Germinal center (tissue), 1 donor: ENCODE results near the gene USP27X.

Source experiments
- DNase-seq: peaks from one replicate; pipeline ENCODE4 v3.0.0; 2012; ENCODE audit warnings: mixed read lengths, low spot score

Gene USP27X

GRCh38 chrX:49878834-49879655, at the start of gene USP27X:
USP27X (plus strand) TSS chrX:49879484; CDS start chrX:49880308, 824 bp downstream.
- DNase-seq, result peak; percentile 71

GRCh38 chrX:49838374-49838773, 40.9 kb upstream of the USP27X start:
- peak; percentile 2 for DNase-seq

GRCh38 chrX:49840679-49841078, 38.6 kb upstream of the USP27X start:
- peak; percentile 2 for DNase-seq

- DNase-seq, result no peak
These were observed 36.7 kb upstream of the USP27X start for GRCh38 chrX:49842621-49843020.

GRCh38 chrX:49844611-49845010, 34.7 kb upstream of the USP27X start:
- no peak for DNase-seq

GRCh38 chrX:49845701-49846403, 33.4 kb upstream of the USP27X start:
- DNase-seq, result no peak

- no peak for DNase-seq
These were observed 32.8 kb upstream of the USP27X start for GRCh38 chrX:49846522-49846921.

GRCh38 chrX:49848275-49848674, 31.0 kb upstream of the USP27X start:
- no peak for DNase-seq

GRCh38 chrX:49850028-49850427, 29.3 kb upstream of the USP27X start:
- DNase-seq, result no peak

- no peak for DNase-seq
These were observed 25.6 kb upstream of the USP27X start for GRCh38 chrX:49853661-49854060.

GRCh38 chrX:49856819-49857218, 22.5 kb upstream of the USP27X start:
- no peak for DNase-seq

- DNase-seq, result no peak
These were observed 20.9 kb upstream of the USP27X start for GRCh38 chrX:49858341-49858740.

- DNase-seq, result no peak
These were observed 19.8 kb upstream of the USP27X start for GRCh38 chrX:49859491-49859890.

- DNase-seq, result no peak
These were observed 18.3 kb upstream of the USP27X start for GRCh38 chrX:49860867-49861535.

GRCh38 chrX:49862093-49862492, 17.2 kb upstream of the USP27X start:
- no peak for DNase-seq

GRCh38 chrX:49868739-49869138, 10.5 kb upstream of the USP27X start:
- DNase-seq, result no peak

GRCh38 chrX:49876750-49877149, 2.5 kb upstream of the USP27X start:
- peak; percentile 40 for DNase-seq

- DNase-seq, result no peak
These were observed 1.7 kb upstream of the USP27X start for GRCh38 chrX:49877397-49878101.

- DNase-seq, result no peak
These were observed 1.0 kb upstream of the USP27X start for GRCh38 chrX:49878128-49878833.

GRCh38 chrX:49879656-49880277, 483 bp downstream of the USP27X start:
- DNase-seq, result peak; percentile 6

- DNase-seq, result no peak
These were observed 1.4 kb downstream of the USP27X start for GRCh38 chrX:49880668-49881067.
